Upper lobe of right lung (tissue), 1 donor: ENCODE results near the gene AADACL3. TPM values are rescaled to one million over a fixed set of nuclear protein-coding genes. Genes with fewer than 3 reads are reported as not detected.
"Not testable (repeated sequence)": the region's sequence is repeated elsewhere in the genome, so short reads cannot be mapped to it uniquely, and the experiment has no call there.

Experiments used
- ATAC-seq: fragments of 200-7000 bp; cut with Tn5 transposase; one replicate; pipeline ENCODE4 v1.9.1; 2020; ENCODE audit warnings: mild to moderate bottlenecking, moderate library complexity
- DNase-seq: peaks from one replicate; pipeline ENCODE4 v3.0.0-alpha.2; 2020
- H3K27ac ChIP-seq: fragments of 200-600 bp; one replicate; pipeline ENCODE4 v1.8.0; 2022
- H3K27me3 ChIP-seq: fragments of 200-600 bp; one replicate; pipeline ENCODE4 v1.8.0; 2022; ENCODE audit warnings: mild to moderate bottlenecking
- H3K36me3 ChIP-seq: fragments of 200-600 bp; one replicate; pipeline ENCODE4 v1.8.0; 2022
- H3K4me1 ChIP-seq: fragments of 200-600 bp; one replicate; pipeline ENCODE4 v1.8.0; 2022
- H3K4me3 ChIP-seq: fragments of 200-600 bp; one replicate; pipeline ENCODE4 v1.8.0; 2022; ENCODE audit warnings: mild to moderate bottlenecking
- H3K9me3 ChIP-seq: fragments of 200-600 bp; one replicate; pipeline ENCODE4 v1.8.0; 2022
- CTCF ChIP-seq: fragments of 200-600 bp; IDR thresholded peaks from one replicate; pipeline ENCODE4 v1.8.0; 2022; ENCODE audit warnings: antibody characterized with exemption
- intact Hi-C: fragments of 100-400 bp; cut with DNase I; formaldehyde crosslinking; loops from one replicate; pipeline ENCODE4 v1.11.0; 2022
- total RNA-seq: library from RNA; stranded (reverse); fragmentation: NEBNext Ultra II Directional; extraction: Animal tissue kit (Norgen Biotek cat#: 25700); gene quantifications from one replicate; pipeline ENCODE4 v1.2.1, GENCODE V29; 2021
- donor health status: DM: no; HTN: yes; CAD: no; lungs with severe emphysema.

The AADACL3 gene
- total RNA-seq, 1 donor from 2014 or later = not detected

DNA sequence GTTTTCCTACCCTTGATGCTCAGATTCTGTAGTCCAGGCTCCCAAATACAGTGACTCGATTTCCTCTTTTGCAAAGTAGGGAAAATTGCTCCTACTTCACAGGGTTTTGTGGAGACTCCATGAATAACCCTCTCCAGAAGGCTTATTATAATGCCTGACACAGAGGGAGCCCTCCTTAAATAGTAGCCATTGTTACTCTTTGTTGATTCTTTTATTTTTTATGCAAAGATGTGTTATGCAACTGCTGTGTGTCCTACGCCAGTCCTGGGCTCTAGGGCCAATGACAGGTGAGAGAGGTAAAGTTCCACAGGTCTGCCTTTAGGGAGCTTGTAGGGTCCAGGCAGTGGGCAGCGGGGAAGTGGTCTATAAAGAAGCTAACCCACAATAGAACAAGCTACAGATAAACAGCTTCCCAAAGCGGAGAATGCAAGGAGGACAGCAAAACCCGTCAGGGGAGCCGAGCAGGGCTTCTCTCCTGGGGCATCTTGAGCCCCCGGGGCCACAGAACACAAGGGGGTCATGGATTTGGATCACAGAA lies 1.5 kb downstream of the AADACL3 start:
- DNase-seq (no peak), ATAC-seq (no peak)
- H3K27me3 ChIP-seq = no peaks in the 10 kb centered on the region
- intact Hi-C loops = no loop called here
- H3K9me3 ChIP-seq = no peaks in the 10 kb centered on the region
- no peak overlapping the region for H3K4me3 ChIP-seq
- no peak overlapping the region for H3K27ac ChIP-seq
- no peaks in the 10 kb centered on the region for H3K36me3 ChIP-seq
- no peak for TF ChIP-seq CTCF
- H3K4me1 ChIP-seq = no peaks in the 10 kb centered on the region

DNA sequence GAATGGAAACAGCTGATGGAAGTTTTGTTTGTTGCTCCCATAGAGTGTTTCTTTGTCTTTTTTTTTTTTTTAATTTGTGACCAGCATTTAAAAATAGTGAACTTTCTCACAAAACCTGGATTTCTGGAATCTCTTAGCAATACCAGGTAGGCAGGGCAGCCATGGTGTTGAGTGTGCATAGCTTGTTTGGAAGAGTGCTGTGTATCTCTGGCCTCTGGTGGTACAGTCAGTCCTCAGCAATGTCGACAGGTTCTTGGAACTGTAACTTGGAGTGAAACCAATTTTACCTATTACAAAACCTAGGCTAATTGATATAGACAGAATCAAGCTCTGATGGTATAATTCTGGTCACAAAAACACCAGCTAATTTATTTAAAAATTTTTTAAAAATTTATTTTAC lies 6.7 kb downstream of the AADACL3 start:
- Histone ChIP-seq H3K4me1 (no peaks in the 10 kb centered on the region), H3K27me3 (no peaks in the 10 kb centered on the region), H3K9me3 (no peaks in the 10 kb centered on the region), H3K4me3 (no peak overlapping the region), H3K36me3 (no peaks in the 10 kb centered on the region), H3K27ac (no peak overlapping the region)
- intact Hi-C loops = no loop called here
- DNase-seq (no peak), ATAC-seq (no peak)
- no peak for TF ChIP-seq CTCF

DNA sequence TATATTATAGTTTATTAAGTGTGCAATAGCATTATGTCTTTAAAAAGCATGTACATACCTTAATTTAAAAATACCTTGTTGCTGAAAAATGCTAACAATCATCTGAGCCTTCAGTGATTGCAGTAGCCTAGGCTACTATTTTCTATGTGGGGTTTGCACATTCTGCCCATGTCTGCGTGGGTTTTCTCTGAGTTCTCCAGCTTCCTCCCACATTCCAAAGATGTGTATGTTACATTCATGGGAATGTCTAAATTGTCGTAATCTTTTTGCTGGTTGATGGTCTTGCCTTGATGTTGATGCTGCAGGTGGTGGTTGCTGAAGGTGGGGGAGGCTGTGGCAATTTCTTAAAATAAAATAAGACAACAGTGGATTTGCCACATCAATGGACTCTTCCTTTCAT lies 12.5 kb downstream of the AADACL3 start:
- no peaks in the 10 kb centered on the region for H3K27me3 ChIP-seq
- TF ChIP-seq CTCF = no peak
- intact Hi-C loops = no loop called here
- no peak overlapping the region for H3K4me3 ChIP-seq
- no peaks in the 10 kb centered on the region for H3K4me1 ChIP-seq
- no peaks in the 10 kb centered on the region for H3K36me3 ChIP-seq
- no peak for ATAC-seq
- no peak overlapping the region for H3K27ac ChIP-seq
- no peak for DNase-seq
- peaks cover 9% of the 10 kb centered on the region for H3K9me3 ChIP-seq

GRCh38 chr1:12730156-12730555 lies 14.2 kb downstream of the AADACL3 start:
- Histone ChIP-seq H3K27me3 (peaks cover 6% of the 10 kb centered on the region), H3K27ac (no peak overlapping the region), H3K4me3 (no peak overlapping the region), H3K4me1 (no peaks in the 10 kb centered on the region), H3K9me3 (peaks cover 9% of the 10 kb centered on the region), H3K36me3 (no peaks in the 10 kb centered on the region)
- no peak for TF ChIP-seq CTCF
- ATAC-seq = no peak
- no peak for DNase-seq
- intact Hi-C loops = no loop called here

DNA sequence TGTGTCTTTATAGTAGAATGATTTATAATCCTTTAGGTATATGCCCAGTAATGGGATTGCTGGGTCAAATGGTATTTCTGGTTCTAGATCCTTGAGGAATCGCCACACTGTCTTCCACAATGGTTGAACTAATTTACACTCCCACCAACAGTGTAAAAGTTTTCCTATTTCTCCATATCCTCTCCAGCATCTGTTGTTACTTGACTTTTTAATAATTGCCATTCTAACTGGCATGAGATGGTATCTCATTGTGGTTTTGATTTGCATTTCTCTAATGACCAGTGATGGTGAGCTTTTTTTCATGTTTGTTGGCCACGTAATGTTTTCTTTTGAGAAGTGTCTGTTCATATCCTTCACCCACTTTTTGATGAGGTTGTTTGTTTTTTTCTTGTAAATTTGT lies 15.2 kb downstream of the AADACL3 start:
- intact Hi-C loops, DNase-seq: not testable (repeated sequence)

DNA sequence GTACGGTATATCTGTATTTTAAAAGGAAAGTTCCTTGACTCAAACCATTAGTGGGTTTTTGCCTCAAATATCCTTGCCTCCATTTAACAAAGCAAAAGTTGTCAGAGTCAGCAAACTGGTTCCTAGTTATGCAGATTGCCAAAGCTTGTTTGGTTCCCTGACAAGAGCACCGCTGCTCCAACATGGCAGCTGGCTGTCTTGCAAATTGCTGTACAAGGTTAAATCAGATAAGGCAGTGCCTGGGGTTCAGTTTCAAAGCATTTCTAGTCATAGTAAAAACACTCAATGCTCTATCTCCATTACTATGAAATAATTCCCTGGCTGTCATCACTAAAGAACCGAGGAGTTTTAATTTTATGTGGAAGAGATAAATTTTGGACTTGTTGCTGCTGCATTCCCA lies 18.7 kb downstream of the AADACL3 start:
- no peak overlapping the region for H3K4me3 ChIP-seq
- no peak for TF ChIP-seq CTCF
- no peak overlapping the region for H3K27ac ChIP-seq
- ATAC-seq (no peak), DNase-seq (no peak)
- H3K27me3 ChIP-seq = peaks cover 20% of the 10 kb centered on the region
- intact Hi-C loops = no loop called here
- H3K9me3 ChIP-seq = peaks cover 9% of the 10 kb centered on the region
- no peaks in the 10 kb centered on the region for H3K4me1 ChIP-seq
- H3K36me3 ChIP-seq = no peaks in the 10 kb centered on the region

More for the DNA sequence above, 15.2 kb downstream of the AADACL3 start:
- H3K4me3 ChIP-seq, ATAC-seq, H3K4me1 ChIP-seq, H3K27ac ChIP-seq, H3K36me3 ChIP-seq, H3K9me3 ChIP-seq: not testable (repeated sequence)
- peaks cover 13% of the 10 kb centered on the region for H3K27me3 ChIP-seq
